ENCODE measurements around the gene COMMD6. TPM values are rescaled to one million over a fixed set of nuclear protein-coding genes. Genes with fewer than 3 reads are reported as not detected.

Gene COMMD6
- total RNA-seq, 1 experiment from 2014 or later: 131 TPM

DNA sequence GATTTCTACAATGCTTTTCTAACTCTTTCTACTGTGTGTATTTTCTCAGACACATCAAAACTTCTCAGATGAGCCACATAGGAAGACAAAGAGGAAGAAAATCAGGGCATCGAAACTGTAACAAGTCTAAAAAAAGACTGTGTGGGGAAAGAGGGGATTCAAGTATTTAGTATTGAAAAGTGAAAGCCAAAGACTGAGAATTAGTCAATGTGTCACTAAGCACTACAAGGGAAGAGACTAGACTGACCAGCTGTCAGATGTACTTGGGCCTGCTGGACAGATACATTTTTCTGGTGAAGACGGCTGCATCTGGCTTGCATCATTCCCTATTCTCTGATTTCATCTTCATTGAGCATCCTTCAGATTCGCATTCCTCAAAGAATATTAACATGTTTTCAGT is 25.4 kb downstream of the COMMD6 start:
- Histone ChIP-seq H3K23ac (ENCODE audit: insufficient read length, low read depth, low read length) (no peak overlapping the region), H3K9ac (ENCODE audit: extremely low read depth, insufficient read length, low read length) (no peak overlapping the region), H2BK15ac (ENCODE audit: low read depth, low read length) (no peak overlapping the region), H4K5ac (ENCODE audit: insufficient read length, low read depth, low read length) (no peak overlapping the region), H3K4me2 (ENCODE audit: insufficient read depth, insufficient read length, low read length) (no peak overlapping the region), H3K18ac (ENCODE audit: insufficient read length, low read depth, low read length) (no peak overlapping the region), H4K20me1 (ENCODE audit: control insufficient read depth, insufficient read depth, insufficient read length) (no peaks in the 10 kb centered on the region), H2BK20ac (ENCODE audit: low read depth, low read length, poor library complexity, severe bottlenecking) (no peak overlapping the region), H2AFZ (ENCODE audit: low read length) (no peak overlapping the region), H4K91ac (ENCODE audit: insufficient read length, low read depth, low read length) (no peak overlapping the region), H2BK5ac (ENCODE audit: insufficient read length, low read length) (no peak overlapping the region), H3K4me1 (ENCODE audit: insufficient read depth, low read length) (no peaks in the 10 kb centered on the region), H3K27ac (ENCODE audit: insufficient read length, low read depth, low read length) (no peak overlapping the region), H3K56ac (ENCODE audit: insufficient read length, low read depth, low read length) (no peak overlapping the region), H3K27me3 (ENCODE audit: insufficient read depth, low read length) (no peaks in the 10 kb centered on the region; the same call in 1 of the 2 replicates), H3T11ph (ENCODE audit: low read length) (no peak overlapping the region), H3K9me3 (ENCODE audit: control insufficient read depth, low read depth, low read length) (no peaks in the 10 kb centered on the region), H3K79me1 (ENCODE audit: insufficient read depth, low read depth, low read length, poor library complexity, severe bottlenecking) (no peaks in the 10 kb centered on the region), H2AK5ac (ENCODE audit: insufficient read length, low read length) (no peak overlapping the region), H3K14ac (ENCODE audit: insufficient read depth, low read length) (no peak overlapping the region), H2BK120ac (ENCODE audit: low read depth, low read length, poor library complexity, severe bottlenecking) (no peak overlapping the region), H3K23me2 (ENCODE audit: insufficient read length, low read depth, low read length, poor library complexity, severe bottlenecking) (no peaks in the 10 kb centered on the region), H3K4ac (ENCODE audit: low read depth, low read length) (no peak overlapping the region), H4K8ac (replicated peaks; ENCODE audit: insufficient read length, low read depth, low read length) (no peak overlapping the region), H3K79me2 (ENCODE audit: insufficient read depth, low read length) (no peaks in the 10 kb centered on the region), H2BK12ac (ENCODE audit: insufficient read length, low read depth, low read length) (no peak overlapping the region)
- no CpG with 5 or more reads among the region's 3 CpGs for WGBS (ENCODE audit: extremely low coverage, insufficient read length, low lambda C conversion rate)
- no peak overlapping the region for H3K27ac Mint-ChIP-seq
- no peak for TF ChIP-seq CTCF (conservative IDR thresholded peaks at IDR 0.05)
- H3K4me3 Mint-ChIP-seq: no peak overlapping the region
- no peaks in the 10 kb centered on the region for H3K36me3 Mint-ChIP-seq (ENCODE audit: insufficient read depth in 1 of 3, low read depth in 3 of 3)
- H3K27me3 Mint-ChIP-seq (ENCODE audit: low read depth): no peaks in the 10 kb centered on the region
- no peaks in the 10 kb centered on the region for H3K9me3 Mint-ChIP-seq
- no peaks in the 10 kb centered on the region for H3K4me1 Mint-ChIP-seq
- DNase-seq: no peak

Data from H9 (cell line).